ENCODE results near the gene TRIM63. TPM values are rescaled to one million over a fixed set of nuclear protein-coding genes. Genes with fewer than 3 reads are reported as not detected.

TRIM63 gene
- total RNA-seq, 1 experiment from 2014 or later, result not detected

- DNase-seq (ENCODE audit: low read depth, low spot score), result no peak
- CTCF ChIA-PET, result no interaction called here
- TF ChIP-seq SIN3A (IDR thresholded peaks at IDR 0.05; ENCODE audit: borderline replicate concordance, insufficient read depth, low read depth, low read length) (no peak), POLR2AphosphoS5 (IDR thresholded peaks at IDR 0.05; ENCODE audit: low read depth, low read length) (no peak), CTCF (IDR thresholded peaks at IDR 0.05) (no peak), TCF7L2 (IDR thresholded peaks at IDR 0.05; ENCODE audit: low read depth, low read length) (no peak)
- Histone ChIP-seq H3K4me1 (ENCODE audit: control insufficient read depth, insufficient read depth, low read length) (no peaks in the 10 kb centered on the region; the same call in 1 of the 2 replicates), H3K36me3 (ENCODE audit: control insufficient read depth, insufficient read depth, low read length) (no peaks in the 10 kb centered on the region), H3K9me3 (ENCODE audit: control insufficient read depth, insufficient read depth, low read depth, low read length) (no peaks in the 10 kb centered on the region), H3K27ac (ENCODE audit: low read length) (no peak overlapping the region), H3K27me3 (ENCODE audit: control insufficient read depth, insufficient read depth, low read length) (no peaks in the 10 kb centered on the region), H3K4me3 (ENCODE audit: low read depth in 2 of 2, low read length in 2 of 2) (no peak overlapping the region)
- intact Hi-C loops (cut with micrococcal nuclease; ENCODE audit: unreplicated experiment), result no loop called here
- BruUV-seq (replicated peaks), result no TSS peak
- POLR2A ChIA-PET, result no interaction called here
- in situ Hi-C loops (cut with HindIII; ENCODE audit: low pct_unique_long_range_greater_than_20kb, low sequenced_read_pairs), result no loop called here
- ATAC-seq, result no peak
Observed at GRCh38 chr1:26064553-26064952, 2.9 kb downstream of the TRIM63 start.

GRCh38 chr1:26060832-26061574 lies 6.4 kb downstream of the TRIM63 start:
- ChIA-PET CTCF (no interaction called here), POLR2A (interaction anchor here (0.6 kb wide), 1 partner anchor 10 kb away, joined by 5 read pairs; no protein-coding TSS in a partner anchor)
- TF ChIP-seq CTCF (IDR thresholded peaks at IDR 0.05) (no peak), POLR2AphosphoS5 (IDR thresholded peaks at IDR 0.05; ENCODE audit: low read depth, low read length) (no peak), TCF7L2 (IDR thresholded peaks at IDR 0.05; ENCODE audit: low read depth, low read length) (no peak), REST (IDR thresholded peaks at IDR 0.05; ENCODE audit: insufficient read depth in 1 of 2, low read depth in 2 of 2, low read length in 1 of 2) (no peak)
- Histone ChIP-seq H3K4me1 (ENCODE audit: control insufficient read depth, insufficient read depth, low read length) (no peaks in the 10 kb centered on the region; the same call in 1 of the 2 replicates), H3K27me3 (ENCODE audit: control insufficient read depth, insufficient read depth, low read length) (no peaks in the 10 kb centered on the region), H3K27ac (ENCODE audit: low read length) (no peak overlapping the region), H3K9me3 (ENCODE audit: control insufficient read depth, insufficient read depth, low read depth, low read length) (no peaks in the 10 kb centered on the region), H3K36me3 (ENCODE audit: control insufficient read depth, insufficient read depth, low read length) (no peaks in the 10 kb centered on the region), H3K4me3 (ENCODE audit: low read depth in 2 of 2, low read length in 2 of 2) (no peak overlapping the region)
- DNase-seq (ENCODE audit: low read depth, low spot score) (no peak), ATAC-seq (no peak)
- in situ Hi-C loops (cut with HindIII; ENCODE audit: low pct_unique_long_range_greater_than_20kb, low sequenced_read_pairs), result no loop called here
- BruUV-seq (replicated peaks), result no TSS peak
- intact Hi-C loops (cut with micrococcal nuclease; ENCODE audit: unreplicated experiment), result no loop called here

Data from Panc1 (cell line).